WTC11 (cell line): ENCODE results near the gene MRFAP1L1. TPM values are rescaled to one million over a fixed set of nuclear protein-coding genes. Genes with fewer than 3 reads are reported as not detected.

Experiments used
- ATAC-seq: fragments of 200-7000 bp; cut with Tn5 transposase; 2 replicates; pipeline ENCODE4 v1.10.0; 2021; ENCODE audit warnings: mild to moderate bottlenecking, moderate library complexity
- CTCF ChIA-PET: fragments of 300-600 bp; sonication (Branson Sonifier 250); formaldehyde crosslinking; loops from one replicate; lab custom pipeline; 2021; ENCODE audit warnings: antibody characterized with exemption; lab: Charles Lee
- POLR2A ChIA-PET: fragments of 350-600 bp; sonication (Branson Sonifier 250); formaldehyde crosslinking; loops from one replicate; lab custom pipeline; 2021; ENCODE audit warnings: antibody characterized with exemption; lab: Charles Lee
- DNase-seq: peaks from one replicate; pipeline ENCODE4 v3.0.0; 2021; ENCODE audit warnings: low spot score
- H3K27ac Mint-ChIP-seq: 2 replicates; pipeline ENCODE4 v1.8.0; 2021; ENCODE audit warnings: mixed read lengths
- H3K27me3 Mint-ChIP-seq: 2 replicates; pipeline ENCODE4 v1.8.0; 2021; ENCODE audit warnings: low read depth, mild to moderate bottlenecking, moderate library complexity, mixed read lengths
- H3K36me3 Mint-ChIP-seq: 2 replicates; pipeline ENCODE4 v1.8.0; 2021; ENCODE audit warnings: mixed read lengths
- H3K4me1 Mint-ChIP-seq: 2 replicates; pipeline ENCODE4 v1.8.0; 2022; ENCODE audit warnings: mixed read lengths
- H3K4me3 Mint-ChIP-seq: 2 replicates; pipeline ENCODE4 v1.8.0; 2021; ENCODE audit warnings: mild to moderate bottlenecking, moderate library complexity, mixed read lengths
- H3K9me3 Mint-ChIP-seq: 2 replicates; pipeline ENCODE4 v1.8.0; 2021; ENCODE audit warnings: mixed read lengths
- CREB1 ChIP-seq: sonication (generic); formaldehyde crosslinking; IDR thresholded peaks from 2 replicates; pipeline ENCODE4 v1.8.0; 2023; ENCODE audit warnings: mild to moderate bottlenecking, missing genetic modification reagents
- ETV6 ChIP-seq: sonication (generic); formaldehyde crosslinking; IDR thresholded peaks from 2 replicates; pipeline ENCODE4 v1.8.1; 2022; ENCODE audit warnings: mild to moderate bottlenecking, missing genetic modification reagents
- FOXP1 ChIP-seq: sonication (generic); formaldehyde crosslinking; IDR thresholded peaks from 2 replicates; pipeline ENCODE4 v1.8.0; 2022; ENCODE audit warnings: missing genetic modification reagents, mild to moderate bottlenecking, moderate library complexity, borderline replicate concordance
- GTF2I ChIP-seq: fragments of 250-450 bp; sonication (Bioruptor Pico); conservative IDR thresholded peaks from 2 replicates; pipeline ENCODE4 v1.4.0; 2021; ENCODE audit warnings: mild to moderate bottlenecking
- NFYB ChIP-seq: sonication (generic); formaldehyde crosslinking; conservative IDR thresholded peaks from 2 replicates; pipeline ENCODE4 v1.8.0; 2022; ENCODE audit warnings: low read depth, missing genetic modification reagents
- NR1H2 ChIP-seq: sonication (generic); formaldehyde crosslinking; IDR thresholded peaks from 2 replicates; pipeline ENCODE4 v1.9.0; 2021; ENCODE audit warnings: mild to moderate bottlenecking, moderate library complexity, missing genetic modification reagents
- NR2C2 ChIP-seq: sonication (generic); formaldehyde crosslinking; IDR thresholded peaks from 2 replicates; pipeline ENCODE4 v1.8.0; 2022; ENCODE audit warnings: mild to moderate bottlenecking, missing genetic modification reagents
- SP1 ChIP-seq: sonication (generic); formaldehyde crosslinking; conservative IDR thresholded peaks from 2 replicates; pipeline ENCODE4 v1.8.1; 2022; ENCODE audit warnings: missing genetic modification reagents
- ZNF317 ChIP-seq: sonication (generic); formaldehyde crosslinking; IDR thresholded peaks from 2 replicates; pipeline ENCODE4 v1.8.1; 2023; ENCODE audit warnings: low read depth, mild to moderate bottlenecking, moderate library complexity, missing genetic modification reagents, borderline replicate concordance
- total RNA-seq: library from RNA; stranded (reverse); gene quantifications from 3 replicates; pipeline ENCODE4 v1.2.3, GENCODE V29; 2021
- TF ChIP-seq, protein P1 (sequence below): sonication (generic); formaldehyde crosslinking; IDR thresholded peaks from 2 replicates; pipeline ENCODE4 v1.8.0; 2023; ENCODE audit warnings: missing genetic modification reagents
- TF ChIP-seq, protein P2 (sequence below): fragments of 250-450 bp; sonication (Bioruptor Pico); conservative IDR thresholded peaks from 2 replicates; pipeline ENCODE4 v1.9.0; 2021; ENCODE audit warnings: mild to moderate bottlenecking
- TF ChIP-seq, protein P3 (sequence below): fragments of 250-450 bp; sonication (Bioruptor Pico); IDR thresholded peaks from 2 replicates; pipeline ENCODE4 v2.1.2; 2022; ENCODE audit warnings: mild to moderate bottlenecking, moderate library complexity
- TF ChIP-seq, protein P4 (sequence below): fragments of 250-450 bp; sonication (Bioruptor Pico); IDR thresholded peaks from 2 replicates; pipeline ENCODE4 v1.9.0; 2021; ENCODE audit warnings: mild to moderate bottlenecking
- TF ChIP-seq, protein P5 (sequence below): sonication (generic); formaldehyde crosslinking; IDR thresholded peaks from 2 replicates; pipeline ENCODE4 v1.8.0; 2023; ENCODE audit warnings: mild to moderate bottlenecking, missing genetic modification reagents

Gene MRFAP1L1
- total RNA-seq, 1 experiment from 2014 or later = 54.4 TPM

DNA sequence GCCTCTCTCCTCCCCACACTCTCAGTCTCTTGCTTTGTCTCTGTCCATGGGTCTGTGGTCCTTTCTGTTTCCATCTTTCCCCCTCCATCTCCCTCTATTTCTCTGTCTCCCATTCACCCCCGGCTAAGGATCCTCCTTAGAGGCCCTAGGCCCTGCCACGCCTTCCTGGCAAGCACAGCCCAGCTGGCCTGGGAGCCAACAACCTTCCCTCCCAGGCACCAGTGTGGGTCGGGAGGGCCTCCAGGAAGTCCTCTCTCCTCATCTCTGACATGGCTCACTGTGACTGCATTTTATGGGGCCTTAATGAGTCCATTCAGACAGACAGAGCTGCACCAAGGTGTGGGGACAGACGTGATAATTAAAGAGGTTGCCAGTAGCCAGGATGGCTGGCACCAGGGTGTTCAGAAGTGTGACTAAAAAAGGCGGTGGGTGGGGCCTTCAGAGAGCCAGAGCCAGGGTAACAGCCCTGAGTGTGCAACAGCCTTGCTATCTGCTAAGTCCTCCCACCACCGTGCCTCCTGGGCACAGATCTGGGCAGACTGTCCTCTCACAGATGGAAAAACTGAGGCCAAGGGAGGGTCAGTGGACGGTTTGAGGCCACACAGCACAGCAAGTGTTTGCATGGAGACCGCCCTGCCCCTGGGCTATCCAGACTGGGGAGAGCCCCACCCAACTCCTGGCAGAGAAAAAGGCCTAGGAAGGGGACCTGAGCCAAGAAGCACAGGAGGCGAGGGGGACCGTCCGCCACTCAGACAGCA is 37.8 kb upstream of the MRFAP1L1 start:
- TF ChIP-seq ETV6 (CRISPR knock-in tag) (no peak), CREB1 (no peak)
- TF ChIP-seq, protein P1, sequence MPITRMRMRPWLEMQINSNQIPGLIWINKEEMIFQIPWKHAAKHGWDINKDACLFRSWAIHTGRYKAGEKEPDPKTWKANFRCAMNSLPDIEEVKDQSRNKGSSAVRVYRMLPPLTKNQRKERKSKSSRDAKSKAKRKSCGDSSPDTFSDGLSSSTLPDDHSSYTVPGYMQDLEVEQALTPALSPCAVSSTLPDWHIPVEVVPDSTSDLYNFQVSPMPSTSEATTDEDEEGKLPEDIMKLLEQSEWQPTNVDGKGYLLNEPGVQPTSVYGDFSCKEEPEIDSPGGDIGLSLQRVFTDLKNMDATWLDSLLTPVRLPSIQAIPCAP (CRISPR knock-in tag) = no peak
- TF ChIP-seq, protein P2, sequence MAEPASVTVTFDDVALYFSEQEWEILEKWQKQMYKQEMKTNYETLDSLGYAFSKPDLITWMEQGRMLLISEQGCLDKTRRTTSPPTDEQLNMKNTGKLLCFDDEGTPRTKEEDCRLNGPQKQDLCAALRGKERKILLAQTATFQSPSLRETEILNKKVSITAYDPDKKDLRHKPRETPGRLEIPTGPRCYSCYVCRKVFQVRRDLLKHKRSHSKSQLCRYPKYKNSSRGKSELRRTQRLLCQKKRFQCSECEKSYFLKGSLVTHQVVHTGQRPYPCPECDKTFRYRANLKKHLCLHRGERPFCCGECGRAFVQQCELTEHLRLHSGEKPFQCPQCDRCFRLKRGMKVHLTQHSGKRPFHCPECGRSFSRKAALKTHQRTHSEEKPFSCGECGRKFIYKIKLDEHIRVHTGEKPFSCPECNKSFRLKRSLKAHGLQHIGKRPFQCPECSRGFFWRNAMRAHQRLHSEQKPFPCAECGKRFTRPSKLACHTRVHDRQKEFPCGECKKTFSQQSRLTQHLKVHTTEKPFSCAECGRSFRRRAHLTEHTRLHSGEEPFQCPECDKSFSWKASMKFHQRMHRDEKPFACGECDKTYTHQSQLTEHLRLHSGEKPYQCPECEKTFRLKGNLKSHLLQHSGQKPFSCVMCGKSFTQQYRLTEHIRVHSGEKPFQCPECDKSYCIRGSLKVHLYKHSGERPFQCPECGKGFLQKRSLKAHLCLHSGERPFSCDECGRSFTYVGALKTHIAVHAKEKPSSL = no peak
- TF ChIP-seq, protein P3, sequence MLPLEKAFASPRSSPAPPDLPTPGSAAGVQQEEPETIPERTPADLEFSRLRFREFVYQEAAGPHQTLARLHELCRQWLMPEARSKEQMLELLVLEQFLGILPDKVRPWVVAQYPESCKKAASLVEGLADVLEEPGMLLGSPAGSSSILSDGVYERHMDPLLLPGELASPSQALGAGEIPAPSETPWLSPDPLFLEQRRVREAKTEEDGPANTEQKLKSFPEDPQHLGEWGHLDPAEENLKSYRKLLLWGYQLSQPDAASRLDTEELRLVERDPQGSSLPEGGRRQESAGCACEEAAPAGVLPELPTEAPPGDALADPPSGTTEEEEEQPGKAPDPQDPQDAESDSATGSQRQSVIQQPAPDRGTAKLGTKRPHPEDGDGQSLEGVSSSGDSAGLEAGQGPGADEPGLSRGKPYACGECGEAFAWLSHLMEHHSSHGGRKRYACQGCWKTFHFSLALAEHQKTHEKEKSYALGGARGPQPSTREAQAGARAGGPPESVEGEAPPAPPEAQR = no peak
- ATAC-seq (no peak), DNase-seq (no peak)
- Mint-ChIP-seq H3K9me3 (no peaks in the 10 kb centered on the region), H3K36me3 (no peaks in the 10 kb centered on the region), H3K4me3 (no peak overlapping the region), H3K27me3 (no peaks in the 10 kb centered on the region), H3K4me1 (no peaks in the 10 kb centered on the region), H3K27ac (no peak overlapping the region)
- CTCF ChIA-PET = no interaction called here
- POLR2A ChIA-PET = no interaction called here

DNA sequence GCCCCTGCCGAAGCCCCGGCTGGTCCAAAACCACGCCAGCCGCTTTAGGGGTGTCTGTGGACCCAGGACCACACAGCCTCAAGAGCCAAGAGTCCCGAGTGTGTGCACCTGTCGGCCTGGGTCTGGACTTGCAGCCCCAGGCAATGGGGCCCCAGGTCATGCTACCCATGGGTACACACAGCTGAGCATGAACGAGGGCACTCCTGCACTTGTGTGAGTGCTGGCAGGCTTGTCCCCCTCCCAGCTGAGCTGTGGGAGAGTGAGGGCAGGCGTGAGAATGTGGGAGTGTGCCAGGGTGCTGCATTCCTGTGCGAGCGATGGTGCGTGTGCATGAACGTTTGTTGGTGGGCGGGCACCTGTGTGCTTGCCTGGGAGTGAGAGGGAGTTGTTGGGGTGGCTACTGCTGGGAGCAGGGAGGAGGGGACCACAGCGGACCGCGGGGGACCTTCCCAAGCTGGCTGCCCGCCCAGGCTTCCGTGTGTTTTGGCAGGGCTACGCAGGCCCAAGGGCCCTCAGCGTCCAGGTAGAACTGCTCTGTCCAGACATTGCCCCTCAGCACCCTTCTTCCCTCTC is 37.1 kb upstream of the MRFAP1L1 start:
- no peaks in the 10 kb centered on the region for H3K36me3 Mint-ChIP-seq
- H3K4me1 Mint-ChIP-seq = no peaks in the 10 kb centered on the region
- H3K27ac Mint-ChIP-seq = no peak overlapping the region
- no peaks in the 10 kb centered on the region for H3K9me3 Mint-ChIP-seq
- ATAC-seq (no peak), DNase-seq (no peak)
- ChIA-PET POLR2A (no interaction called here), CTCF (no interaction called here)
- TF ChIP-seq, protein P4, sequence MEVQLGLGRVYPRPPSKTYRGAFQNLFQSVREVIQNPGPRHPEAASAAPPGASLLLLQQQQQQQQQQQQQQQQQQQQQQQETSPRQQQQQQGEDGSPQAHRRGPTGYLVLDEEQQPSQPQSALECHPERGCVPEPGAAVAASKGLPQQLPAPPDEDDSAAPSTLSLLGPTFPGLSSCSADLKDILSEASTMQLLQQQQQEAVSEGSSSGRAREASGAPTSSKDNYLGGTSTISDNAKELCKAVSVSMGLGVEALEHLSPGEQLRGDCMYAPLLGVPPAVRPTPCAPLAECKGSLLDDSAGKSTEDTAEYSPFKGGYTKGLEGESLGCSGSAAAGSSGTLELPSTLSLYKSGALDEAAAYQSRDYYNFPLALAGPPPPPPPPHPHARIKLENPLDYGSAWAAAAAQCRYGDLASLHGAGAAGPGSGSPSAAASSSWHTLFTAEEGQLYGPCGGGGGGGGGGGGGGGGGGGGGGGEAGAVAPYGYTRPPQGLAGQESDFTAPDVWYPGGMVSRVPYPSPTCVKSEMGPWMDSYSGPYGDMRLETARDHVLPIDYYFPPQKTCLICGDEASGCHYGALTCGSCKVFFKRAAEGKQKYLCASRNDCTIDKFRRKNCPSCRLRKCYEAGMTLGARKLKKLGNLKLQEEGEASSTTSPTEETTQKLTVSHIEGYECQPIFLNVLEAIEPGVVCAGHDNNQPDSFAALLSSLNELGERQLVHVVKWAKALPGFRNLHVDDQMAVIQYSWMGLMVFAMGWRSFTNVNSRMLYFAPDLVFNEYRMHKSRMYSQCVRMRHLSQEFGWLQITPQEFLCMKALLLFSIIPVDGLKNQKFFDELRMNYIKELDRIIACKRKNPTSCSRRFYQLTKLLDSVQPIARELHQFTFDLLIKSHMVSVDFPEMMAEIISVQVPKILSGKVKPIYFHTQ = no peak
- no peak for TF ChIP-seq NR2C2 (CRISPR knock-in tag)
- TF ChIP-seq FOXP1 (CRISPR knock-in tag) = no peak
- TF ChIP-seq NR1H2 (CRISPR knock-in tag) = no peak
- TF ChIP-seq NFYB = no peak
- TF ChIP-seq GTF2I (CRISPR knock-in tag) = no peak
- TF ChIP-seq, protein P5, sequence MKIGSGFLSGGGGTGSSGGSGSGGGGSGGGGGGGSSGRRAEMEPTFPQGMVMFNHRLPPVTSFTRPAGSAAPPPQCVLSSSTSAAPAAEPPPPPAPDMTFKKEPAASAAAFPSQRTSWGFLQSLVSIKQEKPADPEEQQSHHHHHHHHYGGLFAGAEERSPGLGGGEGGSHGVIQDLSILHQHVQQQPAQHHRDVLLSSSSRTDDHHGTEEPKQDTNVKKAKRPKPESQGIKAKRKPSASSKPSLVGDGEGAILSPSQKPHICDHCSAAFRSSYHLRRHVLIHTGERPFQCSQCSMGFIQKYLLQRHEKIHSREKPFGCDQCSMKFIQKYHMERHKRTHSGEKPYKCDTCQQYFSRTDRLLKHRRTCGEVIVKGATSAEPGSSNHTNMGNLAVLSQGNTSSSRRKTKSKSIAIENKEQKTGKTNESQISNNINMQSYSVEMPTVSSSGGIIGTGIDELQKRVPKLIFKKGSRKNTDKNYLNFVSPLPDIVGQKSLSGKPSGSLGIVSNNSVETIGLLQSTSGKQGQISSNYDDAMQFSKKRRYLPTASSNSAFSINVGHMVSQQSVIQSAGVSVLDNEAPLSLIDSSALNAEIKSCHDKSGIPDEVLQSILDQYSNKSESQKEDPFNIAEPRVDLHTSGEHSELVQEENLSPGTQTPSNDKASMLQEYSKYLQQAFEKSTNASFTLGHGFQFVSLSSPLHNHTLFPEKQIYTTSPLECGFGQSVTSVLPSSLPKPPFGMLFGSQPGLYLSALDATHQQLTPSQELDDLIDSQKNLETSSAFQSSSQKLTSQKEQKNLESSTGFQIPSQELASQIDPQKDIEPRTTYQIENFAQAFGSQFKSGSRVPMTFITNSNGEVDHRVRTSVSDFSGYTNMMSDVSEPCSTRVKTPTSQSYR (CRISPR knock-in tag) = no peak
- no peak for TF ChIP-seq SP1 (CRISPR knock-in tag)
- no peak for TF ChIP-seq ZNF317 (CRISPR knock-in tag)
- H3K4me3 Mint-ChIP-seq = no peak overlapping the region
- no peaks in the 10 kb centered on the region for H3K27me3 Mint-ChIP-seq
